ENCODE results near the gene ATP2B3.

GRCh38 chrX:153560466-153560865, 43.0 kb downstream of the ATP2B3 start:
- TF ChIP-seq CTCF (IDR thresholded peaks at IDR 0.05) (no peak), POLR2A (IDR thresholded peaks at IDR 0.05) (no peak)
